Stimulated activated CD8-positive, alpha-beta memory T cell treated with anti-CD3 and anti-CD28 coated beads, Interleukin-12 subunit alpha, Interleukin-12 subunit beta, amount 100 ng/mL, for 4 hours (primary cell): Measurements from ENCODE around the gene FOXO3.
"Not testable (repeated sequence)": the region's sequence is repeated elsewhere in the genome, so short reads cannot be mapped to it uniquely, and the experiment has no call there.

Experiments used
- DNase-seq: peaks from one replicate; pipeline ENCODE4 v3.0.0-alpha.2; 2020; ENCODE audit warnings: low read depth

FOXO3 gene

DNA sequence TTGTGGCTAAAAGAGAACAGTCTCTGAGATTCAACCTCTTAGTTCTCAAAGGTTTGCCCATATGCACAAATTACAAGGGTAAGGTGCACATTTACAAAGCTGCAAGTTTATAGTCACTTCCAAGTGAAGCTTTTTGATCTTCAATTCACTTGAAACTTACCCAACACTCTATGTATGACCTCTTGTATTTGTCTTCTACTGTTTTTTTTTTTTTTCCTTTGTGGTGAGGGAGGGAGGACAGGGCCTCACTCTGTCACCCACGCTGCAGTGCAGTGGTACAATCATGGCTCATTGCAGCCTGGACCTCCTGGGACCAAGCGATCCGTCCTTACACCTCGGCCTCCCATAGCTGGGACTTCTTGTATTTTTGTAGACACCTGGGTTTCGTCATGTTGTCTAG, 4.5 kb upstream of the FOXO3 start:
- no peak for DNase-seq

- no peak for DNase-seq
Observed at GRCh38 chr6:108556866-108557493, 3.7 kb upstream of the FOXO3 start.

GRCh38 chr6:108557494-108558371, 3.0 kb upstream of the FOXO3 start:
- peak; percentile 71 for DNase-seq

DNA sequence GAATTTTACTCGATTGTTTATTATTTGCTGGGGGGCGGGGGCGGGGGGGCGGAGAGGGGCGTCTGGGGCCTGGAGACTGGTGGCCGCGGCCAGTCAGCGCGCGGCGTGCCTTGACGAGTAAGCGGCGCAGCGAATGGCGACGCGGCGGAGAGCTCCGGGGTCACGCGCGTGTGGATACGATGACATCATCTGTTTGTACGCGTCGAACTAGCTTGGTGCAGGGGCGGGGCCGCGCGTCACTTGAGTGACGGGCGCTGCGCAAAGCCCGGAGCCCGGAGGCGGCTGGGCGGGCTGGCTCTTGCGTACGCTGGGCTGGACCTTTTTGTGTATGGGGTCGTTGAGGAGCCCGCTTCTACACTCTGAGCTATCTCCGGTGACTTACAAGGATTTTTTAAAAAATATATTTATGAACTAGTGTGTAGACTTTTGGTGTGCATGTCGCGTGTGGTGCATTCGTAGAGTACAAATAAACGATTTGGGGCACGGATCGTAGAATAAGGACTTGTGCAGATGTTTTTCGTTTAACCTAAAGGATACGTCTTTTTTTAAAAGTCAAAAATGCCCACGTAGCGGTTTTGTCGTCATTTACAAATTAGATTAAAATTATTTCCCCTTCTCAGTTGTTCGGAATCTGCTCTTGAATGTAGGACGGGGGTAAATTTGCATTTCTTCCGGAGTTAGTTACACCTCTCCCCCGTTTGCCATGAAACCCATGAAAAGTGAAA, 2.2 kb upstream of the FOXO3 start:
- DNase-seq = peak; percentile 93

GRCh38 chr6:108559097-108559883, 1.4 kb upstream of the FOXO3 start:
- DNase-seq = peak; percentile 78

DNA sequence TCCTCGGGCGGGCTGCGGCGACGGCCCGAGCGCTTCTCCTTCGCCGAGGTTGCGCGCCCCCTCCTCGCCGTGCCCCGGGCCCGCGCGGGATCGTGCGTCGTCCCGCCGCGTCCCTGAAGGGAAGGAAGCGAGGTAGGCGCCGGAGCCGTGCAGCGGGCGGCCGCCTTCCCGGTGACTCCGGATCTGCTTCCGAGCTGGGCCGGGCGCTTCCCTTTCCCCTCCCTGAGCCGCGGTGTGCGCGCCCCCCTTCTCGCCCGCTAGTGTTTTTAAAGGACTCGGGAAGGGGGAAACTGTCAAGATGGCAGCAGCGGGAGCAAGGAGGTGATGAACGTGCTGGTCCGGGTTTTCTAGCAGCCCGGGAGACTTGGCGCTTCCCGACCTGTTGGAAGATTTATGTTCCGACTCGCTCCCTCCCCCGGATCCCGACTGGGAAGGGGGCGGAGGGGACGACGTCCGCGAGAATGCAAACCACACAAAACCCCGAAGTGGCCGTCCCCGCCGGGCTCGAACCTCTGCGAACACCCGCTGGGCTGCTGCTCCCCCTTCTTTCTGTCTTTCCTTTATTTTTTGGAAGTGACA, 744 bp upstream of the FOXO3 start:
- no peak for DNase-seq

DNA sequence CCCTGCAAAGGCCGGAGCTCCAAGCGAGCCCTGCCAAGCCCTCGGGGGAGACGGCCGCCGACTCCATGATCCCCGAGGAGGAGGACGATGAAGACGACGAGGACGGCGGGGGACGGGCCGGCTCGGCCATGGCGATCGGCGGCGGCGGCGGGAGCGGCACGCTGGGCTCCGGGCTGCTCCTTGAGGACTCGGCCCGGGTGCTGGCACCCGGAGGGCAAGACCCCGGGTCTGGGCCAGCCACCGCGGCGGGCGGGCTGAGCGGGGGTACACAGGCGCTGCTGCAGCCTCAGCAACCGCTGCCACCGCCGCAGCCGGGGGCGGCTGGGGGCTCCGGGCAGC, 561 bp downstream of the FOXO3 start:
- DNase-seq = not testable (repeated sequence)

GRCh38 chr6:108561742-108562502, 1.2 kb downstream of the FOXO3 start:
- no peak for DNase-seq

DNA sequence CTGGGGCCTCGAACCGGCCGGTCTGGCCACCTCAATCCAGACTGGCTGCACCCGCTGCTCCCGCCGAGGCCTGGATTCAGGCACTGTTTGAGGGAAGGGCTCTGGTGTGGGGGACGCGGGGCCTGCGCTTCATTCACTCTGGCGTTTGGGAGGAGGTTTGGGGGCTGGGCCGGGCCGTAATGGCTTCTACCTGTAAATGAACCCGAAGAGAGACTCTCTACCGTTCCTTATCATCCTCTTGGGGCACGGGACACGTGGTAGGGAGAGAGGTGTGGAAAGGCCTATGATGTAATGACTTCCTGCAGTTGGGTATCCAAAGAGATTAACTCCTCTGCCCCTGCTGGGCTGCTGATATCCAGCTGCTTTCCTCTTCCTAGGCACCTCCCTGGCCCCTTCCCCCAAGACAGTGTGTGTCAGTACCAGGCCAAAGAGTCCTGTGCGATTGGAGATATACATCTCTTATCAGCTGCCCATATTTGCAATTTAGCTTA, 1.8 kb downstream of the FOXO3 start:
- DNase-seq = no peak

GRCh38 chr6:108563292-108563691, 2.6 kb downstream of the FOXO3 start:
- DNase-seq = no peak

DNA sequence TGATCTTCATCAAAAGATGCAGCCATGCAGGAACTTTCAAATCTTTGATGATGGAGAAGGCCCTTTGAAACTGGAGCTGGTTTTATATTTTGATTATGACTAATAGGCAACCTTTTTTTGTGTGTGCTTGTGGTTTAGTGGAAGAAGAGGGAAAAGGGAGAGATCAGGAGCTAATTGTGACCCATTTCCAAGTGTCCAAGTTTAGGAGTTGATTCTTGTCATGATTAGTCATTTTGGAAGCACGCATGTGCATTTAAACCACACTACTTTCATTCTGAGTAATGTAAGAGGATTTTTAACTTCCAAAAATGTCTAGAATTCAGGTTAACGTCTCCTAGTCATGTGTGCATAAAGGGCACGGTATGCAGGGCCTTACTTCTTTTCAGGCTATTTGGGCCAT, 3.5 kb downstream of the FOXO3 start:
- no peak for DNase-seq

GRCh38 chr6:108565091-108565766, 4.5 kb downstream of the FOXO3 start:
- DNase-seq = no peak

DNA sequence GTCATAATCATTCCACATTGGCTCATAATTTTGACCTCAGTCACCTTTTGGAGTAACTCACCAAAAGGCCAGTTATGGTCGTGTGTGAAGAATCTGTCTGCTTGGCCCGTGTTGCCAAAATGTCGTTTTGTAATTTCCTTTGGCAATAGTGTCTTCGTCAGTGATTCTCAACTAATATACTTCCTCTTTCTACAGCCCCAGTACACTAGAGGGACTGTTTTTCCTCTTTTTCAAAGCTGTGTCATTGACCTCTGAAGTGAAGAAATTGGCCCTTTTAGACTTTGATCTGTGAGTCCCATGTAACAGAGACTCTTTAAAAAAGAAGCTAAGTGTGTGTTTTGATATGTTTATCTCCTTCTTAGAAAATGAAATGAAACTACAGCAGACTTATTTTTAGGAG, 5.2 kb downstream of the FOXO3 start:
- no peak for DNase-seq

DNA sequence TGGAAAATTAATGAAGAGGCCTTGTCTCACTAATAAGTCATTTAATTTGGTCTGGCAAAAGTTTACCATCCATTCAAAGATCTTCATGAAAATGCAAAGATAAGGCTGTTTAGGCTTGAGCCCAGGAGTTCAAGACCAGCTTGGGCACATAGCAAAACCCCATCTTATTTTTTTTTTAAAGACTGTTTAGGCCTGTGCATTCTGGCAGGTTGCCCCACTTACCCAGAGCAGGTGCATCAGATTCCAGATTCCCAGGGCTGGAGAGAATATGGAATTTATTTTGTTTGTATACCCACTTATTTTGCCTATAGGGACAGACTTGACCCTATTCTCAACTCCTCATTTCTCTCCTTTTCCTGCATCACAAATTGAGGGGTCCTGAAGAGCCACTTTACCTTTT, 5.7 kb downstream of the FOXO3 start:
- no peak for DNase-seq

DNA sequence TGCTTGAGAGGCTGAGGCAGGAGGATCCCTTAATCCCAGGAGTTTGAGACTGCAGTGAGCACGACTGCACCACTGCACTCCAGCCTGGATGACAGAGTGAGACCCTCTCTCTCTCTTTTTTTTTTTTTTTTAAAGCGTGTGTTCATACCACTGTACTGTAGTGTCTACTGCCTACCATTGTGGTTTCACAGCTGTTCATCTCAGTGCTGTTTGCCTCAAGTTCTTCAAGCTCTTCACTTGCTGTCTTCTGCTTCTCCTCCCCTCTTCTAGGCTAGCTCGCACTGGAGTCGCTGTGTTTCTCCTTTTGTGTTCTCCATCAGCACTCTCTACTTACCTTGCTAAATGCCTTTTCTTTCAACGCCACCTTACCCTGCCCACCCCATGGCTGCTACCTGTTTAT, 7.4 kb downstream of the FOXO3 start:
- no peak for DNase-seq

DNA sequence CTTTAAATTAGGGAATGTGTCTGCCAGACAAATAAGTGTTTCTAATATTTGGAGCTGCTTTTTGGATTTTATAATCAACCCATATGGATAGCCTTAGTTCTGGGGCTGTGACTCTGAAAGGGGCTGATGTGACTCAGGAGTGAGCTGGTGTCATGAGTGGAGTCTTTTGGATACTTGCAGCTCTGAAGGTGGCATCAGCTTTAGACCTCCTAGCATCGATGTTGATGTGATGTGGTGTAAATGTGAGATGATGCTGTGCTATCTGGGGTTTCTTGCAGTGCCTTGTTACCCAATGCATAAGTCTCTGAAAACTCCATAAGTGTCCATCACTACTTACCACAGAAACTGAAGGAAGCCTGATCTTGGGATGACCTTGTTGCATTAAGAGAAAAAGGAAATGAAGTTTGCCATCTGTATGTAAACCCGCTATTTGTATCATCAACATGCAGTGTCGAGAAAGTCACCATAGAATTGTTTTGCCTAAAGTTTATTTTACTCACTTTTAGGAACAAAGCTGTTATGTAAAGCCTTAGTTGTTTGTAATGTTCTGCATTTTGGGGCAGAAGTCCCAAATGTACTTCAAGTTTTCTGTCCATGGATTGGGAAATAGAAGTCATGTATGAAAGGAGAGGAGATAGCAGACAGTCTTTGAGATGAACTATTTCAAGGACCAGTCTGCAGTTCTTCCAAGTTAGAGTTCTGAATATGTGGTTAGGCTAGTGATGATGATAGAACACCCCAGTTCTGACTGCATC, 8.0 kb downstream of the FOXO3 start:
- no peak for DNase-seq

DNA sequence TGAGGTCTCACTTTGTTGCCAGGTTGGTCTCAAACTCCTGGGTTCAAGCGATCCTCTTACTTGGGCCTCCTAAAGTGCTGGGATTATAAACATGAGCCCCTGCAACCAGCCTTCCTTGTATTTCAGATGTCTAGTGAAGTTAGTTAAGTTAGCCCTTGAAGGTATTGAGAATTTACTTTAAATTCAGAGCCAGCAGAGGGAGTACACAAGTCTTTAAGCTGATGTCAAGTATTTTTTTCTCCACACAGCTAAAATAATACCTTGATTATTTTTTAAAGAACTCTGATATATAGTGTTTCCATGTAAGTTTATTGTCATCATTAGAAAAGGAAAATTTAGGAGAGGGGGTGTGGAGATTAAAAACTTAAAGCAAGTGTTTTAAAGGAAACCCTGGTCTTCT, 9.8 kb downstream of the FOXO3 start:
- DNase-seq = no peak

- DNase-seq = no peak
Observed at GRCh38 chr6:108574457-108575141, 13.9 kb downstream of the FOXO3 start.

DNA sequence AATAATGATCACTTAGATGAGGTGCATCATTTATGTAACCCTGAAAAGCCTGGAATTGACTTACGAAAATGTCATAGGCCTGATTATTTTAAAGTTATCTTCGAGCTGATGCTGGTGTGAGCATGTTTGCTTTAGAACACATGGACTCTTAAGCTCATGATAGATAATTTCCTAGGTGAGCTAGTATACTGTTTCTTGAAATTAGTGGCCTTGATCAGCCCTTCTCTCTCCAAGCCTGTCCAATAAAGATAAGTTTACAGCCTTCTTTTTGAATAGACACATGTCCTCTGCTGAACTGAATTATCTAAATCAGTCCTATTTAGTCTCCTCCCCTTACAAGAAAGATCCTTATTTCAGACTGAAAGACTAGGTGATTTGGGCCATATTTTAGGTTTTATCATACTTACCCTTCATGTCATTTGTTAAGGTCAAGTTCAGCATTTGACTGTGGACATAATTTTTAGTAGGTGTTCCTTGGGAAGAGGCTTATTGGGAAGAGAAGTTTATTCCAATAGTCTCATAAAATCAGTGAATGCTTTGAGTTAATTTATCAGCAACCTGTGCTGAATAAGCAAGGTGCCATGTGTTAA, 15.3 kb downstream of the FOXO3 start:
- no peak for DNase-seq
